GM18511 (cell line): ENCODE measurements around the gene SCFD2.
A peak's percentile ranks its signal among the peaks of the same experiment; 100 is the strongest.
"Not testable (repeated sequence)": the region's sequence is repeated elsewhere in the genome, so short reads cannot be mapped to it uniquely, and the experiment has no call there.

Experiments used
- ATAC-seq: cut with Tn5 transposase; IDR thresholded peaks from one replicate; pipeline ENCODE4 v1.9.1; 2021; ENCODE audit warnings: mild to moderate bottlenecking, moderate library complexity; ENCODE audit not compliant: unreplicated experiment

SCFD2 gene

DNA sequence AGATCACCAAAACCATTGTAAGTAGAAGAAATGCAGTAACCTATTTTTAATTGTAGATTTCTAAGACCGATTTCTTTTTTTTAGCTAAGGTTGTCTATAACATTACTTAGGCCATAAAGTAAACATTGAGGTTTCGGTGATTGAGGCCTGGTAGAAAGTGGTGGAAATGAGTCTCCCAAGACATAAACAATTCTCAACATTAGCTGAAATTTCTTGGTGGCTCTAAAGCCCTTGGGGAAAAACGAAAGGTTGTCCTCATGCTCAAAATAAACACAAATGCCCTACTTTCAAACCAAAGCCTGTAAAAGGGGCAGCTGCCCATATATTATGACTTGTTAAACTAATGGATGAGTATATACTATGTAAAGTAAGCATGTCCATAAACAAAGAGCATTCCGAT lies 98.8 kb downstream of the SCFD2 start:
- no peak for ATAC-seq

DNA sequence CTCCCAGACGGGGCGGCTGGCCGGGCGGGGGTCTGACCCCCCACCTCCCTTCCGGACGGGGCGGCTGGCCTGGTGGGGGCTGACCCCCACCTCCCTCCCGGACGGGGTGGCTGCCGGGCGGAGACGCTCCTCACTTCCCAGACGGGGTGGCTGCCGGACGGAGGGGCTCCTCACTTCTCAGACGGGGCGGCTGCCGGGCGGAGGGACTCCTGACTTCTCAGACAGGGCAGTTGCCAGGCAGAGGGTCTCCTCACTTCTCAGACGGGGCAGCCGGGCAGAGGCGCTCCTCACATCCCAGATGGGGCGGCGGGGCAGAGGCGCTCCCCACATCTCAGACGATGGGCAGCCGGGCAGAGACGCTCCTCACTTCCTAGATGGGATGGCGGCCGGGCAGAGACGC lies 109.9 kb downstream of the SCFD2 start:
- ATAC-seq = not testable (repeated sequence)

DNA sequence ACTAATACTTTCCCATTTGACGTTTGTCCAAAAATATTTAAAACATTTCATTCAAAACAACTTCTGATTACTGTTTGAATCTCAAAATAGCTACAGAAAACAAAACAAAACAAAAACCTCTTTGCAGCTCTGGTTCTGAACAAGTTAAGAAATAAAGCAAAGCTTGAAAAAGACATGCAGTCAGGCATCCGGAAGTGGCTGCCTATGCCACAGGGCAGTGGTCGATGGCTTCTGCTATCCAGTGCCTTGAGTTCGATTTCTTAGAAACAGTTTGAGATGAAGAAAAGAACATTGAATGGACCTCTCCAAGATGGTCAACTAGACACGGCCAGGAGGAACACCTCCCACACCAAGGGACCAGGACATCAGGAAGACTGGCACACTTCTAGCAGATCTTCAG lies 125.3 kb downstream of the SCFD2 start:
- no peak for ATAC-seq

DNA sequence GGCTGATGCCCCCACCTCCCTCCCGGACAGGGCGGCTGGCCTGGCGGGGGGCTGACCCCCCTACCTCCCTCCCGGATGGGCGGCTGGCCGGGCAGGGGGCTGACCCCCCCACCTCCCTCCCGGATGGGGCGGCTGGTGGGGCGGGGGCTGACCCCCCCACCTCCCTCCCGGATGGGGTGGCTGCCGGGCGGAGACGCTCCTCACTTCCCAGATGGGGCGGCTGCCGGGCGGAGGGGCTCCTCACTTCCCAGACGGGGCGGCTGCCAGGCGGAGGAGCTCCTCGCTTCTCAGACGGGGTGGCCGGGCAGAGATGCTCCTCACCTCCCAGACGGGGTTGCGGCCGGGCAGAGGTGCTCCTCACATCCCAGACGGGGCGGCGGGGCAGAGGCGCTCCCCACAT lies 127.5 kb downstream of the SCFD2 start:
- ATAC-seq = not testable (repeated sequence)

DNA sequence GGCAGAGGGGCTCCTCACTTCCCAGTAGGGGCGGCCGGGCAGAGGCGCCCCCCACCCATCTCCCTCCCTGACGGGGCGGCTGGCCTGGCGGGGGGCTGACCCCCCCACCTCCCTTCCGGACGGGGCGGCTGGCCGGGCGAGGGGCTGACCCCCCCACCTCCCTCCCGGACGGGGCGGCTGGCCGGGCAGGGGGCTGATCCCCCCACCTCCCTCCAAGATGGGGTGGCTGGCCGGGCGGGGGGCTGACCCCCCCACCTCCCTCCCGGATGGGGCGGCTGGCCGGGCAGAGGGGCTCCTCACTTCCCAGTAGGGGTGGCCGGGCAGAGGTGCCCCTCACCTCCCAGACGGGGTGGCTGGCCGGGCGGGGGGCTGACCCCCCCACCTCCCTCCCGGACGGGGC lies 128.1 kb downstream of the SCFD2 start:
- not testable (repeated sequence) for ATAC-seq

DNA sequence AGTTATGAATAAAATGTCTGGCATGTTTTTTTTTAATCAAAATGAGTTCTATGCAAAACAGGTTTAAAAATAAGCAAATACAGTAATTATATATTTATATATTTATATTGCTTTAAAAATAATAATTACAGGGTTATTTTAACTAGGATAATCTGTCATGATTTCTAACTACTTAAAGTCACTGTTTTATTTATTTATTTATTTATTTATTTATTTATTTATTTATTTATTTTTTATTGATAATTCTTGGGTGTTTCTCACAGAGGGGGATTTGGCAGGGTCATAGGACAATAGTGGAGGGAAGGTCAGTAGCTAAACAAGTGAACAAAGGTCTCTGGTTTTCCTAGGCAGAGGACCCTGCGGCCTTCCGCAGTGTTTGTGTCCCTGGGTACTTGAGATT lies 129.2 kb downstream of the SCFD2 start:
- ATAC-seq = not testable (repeated sequence)

DNA sequence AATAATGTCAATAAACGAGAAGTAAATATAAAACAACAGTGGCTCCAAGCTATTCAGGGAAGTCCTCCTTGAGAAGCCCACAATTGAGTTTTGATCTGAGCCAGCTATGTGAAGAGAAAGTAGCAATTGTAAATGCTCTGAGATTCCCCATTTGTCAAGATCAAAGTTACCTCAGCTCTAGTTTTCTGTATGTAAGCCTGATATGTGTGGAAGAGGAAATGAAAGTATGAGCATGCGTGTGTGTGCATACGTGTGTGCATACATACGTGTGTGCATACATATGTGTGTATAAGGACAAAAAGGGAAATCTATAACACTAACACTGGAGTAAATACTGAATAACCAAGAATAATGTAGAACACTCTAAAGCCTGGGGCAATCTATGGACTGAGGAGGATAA lies 130.3 kb downstream of the SCFD2 start:
- peak; percentile 49 for ATAC-seq

DNA sequence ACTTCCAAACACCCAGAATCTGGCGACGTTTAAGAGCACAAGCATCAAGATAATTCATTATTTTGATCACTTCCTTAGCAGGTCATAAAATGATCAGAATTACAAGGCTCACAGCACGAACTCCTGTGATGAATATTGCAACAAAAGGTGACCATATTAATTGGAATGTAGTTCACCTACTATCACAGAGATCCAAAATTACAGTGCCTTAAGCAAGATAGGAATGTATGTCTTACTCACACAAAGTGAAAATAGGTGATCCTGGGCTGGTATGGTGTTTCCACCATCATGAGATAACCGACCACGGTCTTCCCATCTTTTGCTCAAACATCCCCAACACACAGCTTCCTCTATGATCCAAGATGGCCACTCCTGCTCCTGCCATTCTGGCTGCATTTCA lies 131.2 kb downstream of the SCFD2 start:
- no peak for ATAC-seq

DNA sequence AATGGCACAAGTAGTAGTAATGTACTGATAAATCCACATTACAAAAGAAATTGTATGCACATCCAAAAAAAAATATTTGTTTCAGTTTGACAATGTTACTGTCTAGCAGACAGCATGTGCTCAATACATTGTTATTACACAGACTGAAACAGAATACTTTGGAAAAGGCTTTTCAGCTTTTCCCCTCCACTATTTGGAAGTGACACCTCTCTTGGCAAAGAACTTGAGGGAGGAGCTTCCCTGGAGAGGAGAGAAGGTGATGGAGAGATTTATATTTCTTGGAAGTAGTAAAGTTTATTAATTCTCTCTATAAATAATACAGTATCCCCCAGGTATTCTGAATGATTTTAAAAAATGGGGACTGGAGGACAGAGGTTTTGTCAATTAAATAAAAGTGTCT lies 131.8 kb downstream of the SCFD2 start:
- ATAC-seq = no peak

DNA sequence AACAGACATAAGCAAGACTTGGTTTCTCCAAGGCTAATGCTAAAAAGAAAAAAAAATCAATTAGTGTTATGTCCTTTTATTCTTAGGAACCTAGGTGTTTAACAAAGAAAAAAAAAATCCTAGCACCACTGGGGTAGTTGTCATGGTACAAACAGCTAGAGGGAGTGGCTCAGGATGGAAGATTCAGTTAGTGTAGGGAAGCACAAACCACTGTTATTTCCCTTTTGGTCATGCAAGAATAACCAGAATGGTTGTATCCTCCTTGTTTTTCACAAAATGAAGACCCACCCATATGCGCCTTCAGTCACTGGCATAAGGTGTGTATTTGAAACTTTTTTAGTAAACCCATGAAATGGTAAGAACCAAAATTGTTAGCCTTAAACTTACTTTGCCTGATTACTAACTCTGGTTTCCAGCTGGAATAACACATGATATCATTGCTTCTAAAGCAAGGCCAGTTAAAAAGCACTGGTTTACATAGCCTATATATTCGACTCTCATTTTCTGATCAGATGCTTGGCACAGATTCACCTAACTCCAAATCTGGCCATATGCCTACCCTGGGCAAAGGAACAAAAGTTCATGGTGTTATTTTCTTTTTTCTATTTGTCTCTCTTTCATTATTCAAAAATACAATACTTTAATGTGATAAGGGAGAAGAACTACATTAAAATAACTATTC lies 132.6 kb downstream of the SCFD2 start:
- ATAC-seq = no peak

DNA sequence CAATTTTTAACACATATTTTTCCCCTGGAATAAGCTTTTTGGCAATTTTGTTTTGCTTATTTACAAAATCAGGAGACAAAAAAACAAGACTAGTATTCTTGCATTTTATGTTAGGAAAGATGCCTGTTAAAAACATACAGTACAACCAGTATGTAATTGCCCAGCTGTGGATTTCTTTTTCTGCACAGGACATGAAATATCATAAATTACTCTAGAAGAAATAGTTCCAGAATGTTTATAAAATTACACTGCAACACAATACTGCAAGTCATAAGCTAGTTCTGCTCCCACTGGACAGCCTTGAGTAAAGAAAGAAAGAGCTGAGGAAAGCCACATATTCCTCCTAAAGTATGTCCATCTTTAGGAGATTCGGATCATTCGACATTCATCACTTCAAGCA lies 133.5 kb downstream of the SCFD2 start:
- ATAC-seq = no peak

DNA sequence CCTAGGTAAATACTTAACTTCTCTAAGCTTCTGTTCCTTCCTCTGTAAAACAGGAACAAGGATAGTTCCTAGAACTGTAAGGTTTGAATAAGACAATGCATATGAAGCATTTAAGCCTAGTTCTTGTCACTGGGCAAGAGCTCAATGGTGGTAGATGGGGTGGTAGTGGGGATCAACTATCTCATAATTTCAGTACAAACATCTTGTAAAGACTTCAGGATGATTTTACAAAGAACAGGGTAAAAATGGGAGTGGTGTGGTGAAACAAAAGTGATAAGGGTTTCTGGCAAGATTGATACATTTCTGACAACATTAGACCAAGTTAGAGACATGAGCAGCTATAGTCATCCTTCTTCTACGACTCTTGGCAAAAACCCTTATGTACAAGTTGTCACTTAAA lies 137.8 kb downstream of the SCFD2 start:
- no peak for ATAC-seq

DNA sequence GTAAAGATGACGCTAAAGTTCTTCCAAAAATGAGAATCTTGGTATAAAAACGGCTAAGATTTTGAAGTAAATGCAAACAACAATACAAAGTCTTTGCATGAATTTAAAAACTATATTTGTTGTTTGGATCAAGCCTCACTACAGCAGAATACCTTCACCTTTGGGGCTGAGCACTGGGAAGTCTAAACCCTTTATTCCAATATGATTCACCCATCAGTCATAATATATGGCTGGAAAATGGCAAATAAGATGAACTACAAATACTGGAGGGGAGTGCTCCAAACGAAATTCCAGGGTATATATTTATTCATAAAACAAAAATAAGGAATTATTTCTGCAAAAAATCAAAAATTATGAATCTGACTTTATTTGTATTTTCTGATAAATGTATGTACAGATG lies 138.4 kb downstream of the SCFD2 start:
- no peak for ATAC-seq

DNA sequence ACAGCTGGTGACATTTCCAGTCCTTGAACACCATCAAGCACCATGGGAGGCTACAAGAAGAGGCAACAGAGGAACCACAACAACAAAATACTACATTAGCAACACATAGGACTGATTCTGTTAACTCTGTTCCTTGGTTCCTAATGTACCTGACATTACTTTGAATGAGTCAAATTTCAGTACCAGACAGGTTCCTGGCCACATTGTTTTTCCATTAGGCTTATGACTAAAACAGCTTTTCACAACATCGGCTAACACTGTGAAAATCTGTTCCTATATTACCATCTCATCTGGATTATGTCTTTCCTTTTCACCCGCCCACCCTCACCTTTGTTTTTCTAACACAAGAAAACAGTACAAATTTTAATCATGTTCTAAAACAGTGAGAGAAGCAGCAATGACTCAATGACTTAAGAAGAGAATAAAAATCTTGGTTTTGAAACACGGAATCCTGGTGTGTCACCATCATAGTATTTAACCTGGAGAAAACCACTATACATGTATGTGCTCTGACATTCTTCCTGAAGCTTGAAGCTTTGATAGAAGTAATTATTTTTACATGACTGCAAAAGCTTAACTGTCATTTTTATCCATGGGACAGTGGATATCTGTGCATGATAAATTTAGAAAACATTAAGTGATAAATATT lies 143.9 kb downstream of the SCFD2 start:
- ATAC-seq = no peak

DNA sequence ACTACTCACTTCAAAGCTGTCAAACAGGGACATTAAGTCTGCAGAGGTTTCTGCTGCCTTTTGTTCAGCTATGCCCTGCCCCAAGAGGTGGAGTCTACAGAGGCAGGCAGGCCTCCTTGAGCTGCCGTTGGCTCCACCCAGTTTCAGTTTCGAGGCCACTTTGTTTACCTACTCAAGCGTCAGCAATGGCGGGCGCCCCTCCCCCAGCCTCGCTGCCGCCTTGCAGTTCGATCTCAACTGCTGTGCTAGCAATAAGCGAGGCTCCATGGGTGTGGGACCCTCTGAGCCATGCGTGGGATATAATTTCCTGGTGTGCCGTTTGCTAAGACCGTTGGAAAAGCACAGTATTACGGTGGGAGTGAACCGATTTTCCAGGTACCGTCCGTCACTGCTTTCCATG lies 146.7 kb downstream of the SCFD2 start:
- ATAC-seq = not testable (repeated sequence)

DNA sequence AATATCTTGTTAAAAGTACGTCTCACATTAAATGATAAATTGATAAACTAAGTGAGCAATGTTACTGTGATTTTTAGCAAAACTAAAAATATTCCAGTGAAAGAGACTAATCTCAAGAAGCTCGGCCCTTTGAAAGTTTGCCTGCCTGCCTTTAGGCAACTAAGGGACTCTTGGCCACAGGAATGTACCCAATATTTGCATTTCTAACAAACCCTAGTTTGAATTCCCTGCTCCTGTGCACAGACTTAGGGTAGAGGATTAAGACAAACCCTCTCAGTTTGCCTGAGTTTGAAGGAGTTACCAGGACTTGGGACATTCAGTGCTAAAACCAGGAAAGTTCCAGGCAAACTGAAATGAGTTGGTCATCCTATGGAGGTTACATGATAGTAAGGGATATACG lies 157.1 kb downstream of the SCFD2 start:
- no peak for ATAC-seq

DNA sequence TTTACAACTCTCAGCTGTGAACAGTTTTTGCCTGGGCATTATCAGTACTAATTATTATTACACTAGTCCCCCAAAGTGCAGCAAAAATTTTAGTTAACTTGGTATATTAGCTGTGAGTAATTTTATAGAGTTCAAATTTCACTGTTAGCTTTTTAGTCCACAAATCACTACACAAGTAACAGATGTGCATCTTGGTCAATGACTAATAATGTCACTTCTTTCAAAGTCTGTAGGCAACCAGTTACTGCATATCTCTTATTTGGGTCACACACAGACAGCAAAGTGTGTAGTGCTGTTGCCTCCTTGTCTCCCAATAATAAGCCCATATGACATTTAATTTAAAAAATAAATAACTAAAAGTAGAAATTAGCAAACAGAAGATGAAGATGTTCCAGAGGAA lies 159.9 kb downstream of the SCFD2 start:
- ATAC-seq = no peak

DNA sequence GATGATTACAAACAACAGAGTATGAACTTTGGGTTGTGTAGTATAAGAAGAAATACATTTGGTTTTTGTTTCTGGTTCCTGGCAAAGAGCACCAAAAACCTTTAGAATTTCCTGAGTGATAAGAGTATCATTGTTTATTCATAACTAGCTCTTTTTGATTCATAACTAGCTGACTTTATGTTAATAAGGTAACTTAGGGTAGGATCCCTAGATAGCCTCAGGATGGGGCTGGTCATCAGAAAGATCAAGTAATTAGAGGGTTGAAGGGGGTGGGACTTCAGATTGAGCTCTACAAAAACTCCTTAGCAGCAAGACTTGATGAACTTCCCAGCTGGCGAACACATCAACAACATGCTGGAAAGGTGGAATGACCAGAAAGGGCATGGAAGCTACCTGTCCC lies 166.5 kb downstream of the SCFD2 start:
- no peak for ATAC-seq

DNA sequence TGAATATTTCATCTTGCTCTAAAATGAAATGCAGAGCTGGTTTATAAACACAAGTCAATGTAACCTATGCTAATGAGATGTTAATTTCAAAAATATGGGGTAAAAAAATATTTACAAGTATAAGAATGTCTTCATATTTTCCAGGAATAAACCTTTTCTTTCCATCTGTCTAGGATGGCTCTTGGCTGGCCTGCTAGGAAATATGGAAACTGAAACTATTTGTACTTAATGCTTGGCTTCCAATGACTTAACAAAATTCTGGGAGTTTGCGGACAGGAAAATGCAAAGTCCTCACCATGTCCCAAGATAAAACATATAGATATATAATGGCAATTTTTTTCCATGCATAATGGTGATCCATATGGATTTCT lies 168.1 kb downstream of the SCFD2 start:
- no peak for ATAC-seq

DNA sequence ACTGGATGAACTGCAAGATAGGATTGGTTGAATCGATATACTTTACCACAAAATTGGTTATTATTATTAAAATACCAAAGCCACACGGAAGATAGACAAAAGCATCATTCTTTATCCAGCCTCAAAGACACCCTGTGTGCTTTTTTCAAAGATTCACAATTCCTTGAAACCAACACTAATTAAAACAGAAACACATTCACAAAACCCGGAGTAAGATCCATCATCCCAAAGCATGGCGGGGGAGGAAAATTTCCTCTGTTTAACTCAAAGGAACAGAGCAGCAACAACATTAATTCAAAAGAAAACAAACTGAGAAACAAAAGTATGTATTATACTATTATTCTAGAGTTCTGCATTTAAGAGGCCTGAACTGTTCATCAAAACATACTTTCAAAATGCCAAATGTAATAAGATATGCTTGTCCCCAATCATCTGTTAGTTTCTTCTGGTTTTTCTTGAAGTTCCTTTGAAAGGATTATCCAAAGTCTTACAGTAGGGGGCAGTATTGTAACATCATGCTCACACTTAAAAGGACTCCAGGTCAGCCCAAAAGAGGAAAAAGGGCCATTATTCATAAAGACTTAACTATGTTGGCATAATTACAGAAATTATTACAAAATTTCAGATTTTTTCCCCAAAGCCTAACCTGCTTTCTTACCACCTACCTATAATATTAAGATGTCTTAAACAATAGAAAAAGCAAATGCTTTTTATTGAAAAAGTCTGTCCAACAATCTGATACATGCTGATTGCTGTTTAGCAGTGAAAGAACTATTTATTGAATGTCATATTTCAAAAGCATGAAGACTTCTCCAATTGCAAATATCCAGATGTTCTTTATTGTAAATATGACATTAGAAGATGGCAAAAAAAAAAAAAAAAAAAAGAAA lies 168.7 kb downstream of the SCFD2 start:
- ATAC-seq = peak; percentile 78

DNA sequence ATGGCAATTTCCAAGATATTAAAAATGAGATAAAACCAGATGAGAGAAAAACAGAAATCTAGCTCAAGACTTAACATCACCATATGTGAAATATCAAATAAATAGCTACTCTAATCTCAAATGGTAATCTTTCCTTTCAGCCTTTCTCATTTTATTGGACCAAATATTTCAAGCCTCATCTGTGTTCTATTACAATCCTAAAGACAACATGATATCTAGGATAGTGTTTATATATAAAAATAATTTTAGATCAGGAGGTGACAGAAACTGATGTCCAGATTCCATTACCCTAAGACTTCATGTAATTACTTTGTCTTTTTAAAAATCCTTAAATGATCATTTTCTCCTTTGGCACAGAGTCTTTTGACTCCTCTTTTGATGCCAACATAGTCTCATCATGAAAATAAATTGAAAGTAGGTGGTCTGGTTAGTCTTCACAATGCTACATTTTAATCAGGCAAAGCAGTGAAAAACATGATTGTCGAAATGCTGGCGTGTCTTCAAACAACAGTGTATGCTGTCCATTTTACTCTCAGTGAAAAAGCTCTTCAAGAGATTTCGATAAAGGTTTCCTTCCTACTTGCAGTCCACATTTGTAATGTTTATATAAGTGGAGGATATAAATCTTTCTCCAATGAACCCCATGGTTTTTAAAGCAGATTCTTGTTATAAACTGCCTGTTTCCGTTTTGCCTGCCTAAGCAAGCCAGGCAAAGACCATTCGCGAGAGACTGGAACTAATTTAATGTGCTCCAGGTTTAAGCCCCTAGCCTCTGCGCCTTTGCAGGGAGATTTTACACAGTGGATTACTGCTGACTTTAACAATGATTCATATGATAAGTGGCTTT lies 169.8 kb downstream of the SCFD2 start:
- no peak for ATAC-seq
